Chondrocyte (in vitro differentiated cells): ENCODE data around the gene CAP2. TPM values are rescaled to one million over a fixed set of nuclear protein-coding genes. Genes with fewer than 3 reads are reported as not detected.

ENCODE experiments used
- DNase-seq: peaks from one replicate; pipeline ENCODE4 v3.0.0; 2021; ENCODE audit warnings: mixed read lengths, low spot score
- H3K27ac Mint-ChIP-seq: one replicate; pipeline ENCODE4 v1.8.0; 2021; ENCODE audit warnings: mild to moderate bottlenecking, moderate library complexity, mixed read lengths; ENCODE audit not compliant: unreplicated experiment
- H3K27me3 Mint-ChIP-seq: 2 replicates; pipeline ENCODE4 v1.8.0; 2021; ENCODE audit warnings: low read depth, mixed read lengths
- H3K36me3 Mint-ChIP-seq: 2 replicates; pipeline ENCODE4 v1.8.0; 2021; ENCODE audit warnings: low read depth, mixed read lengths
- H3K4me1 Mint-ChIP-seq: 2 replicates; pipeline ENCODE4 v1.8.0; 2021; ENCODE audit warnings: low read depth, mild to moderate bottlenecking, mixed read lengths
- H3K4me3 Mint-ChIP-seq: one replicate; pipeline ENCODE4 v1.8.0; 2021; ENCODE audit warnings: mild to moderate bottlenecking, moderate library complexity, mixed read lengths; ENCODE audit not compliant: unreplicated experiment
- H3K9me3 Mint-ChIP-seq: 2 replicates; pipeline ENCODE4 v1.8.0; 2021; ENCODE audit warnings: low read depth, mixed read lengths
- total RNA-seq: library from RNA; stranded (reverse); gene quantifications from 3 replicates; pipeline ENCODE4 v1.2.1, GENCODE V29; 2021
- TF ChIP-seq, protein P1 (sequence below): fragments of 200-600 bp; sonication (generic); IDR thresholded peaks from 2 replicates; pipeline ENCODE4 v1.5.0; 2021; ENCODE audit warnings: antibody characterized with exemption, mild to moderate bottlenecking, moderate library complexity

CAP2 gene
- total RNA-seq, 1 donor from 2014 or later, result 90.4 TPM

DNA sequence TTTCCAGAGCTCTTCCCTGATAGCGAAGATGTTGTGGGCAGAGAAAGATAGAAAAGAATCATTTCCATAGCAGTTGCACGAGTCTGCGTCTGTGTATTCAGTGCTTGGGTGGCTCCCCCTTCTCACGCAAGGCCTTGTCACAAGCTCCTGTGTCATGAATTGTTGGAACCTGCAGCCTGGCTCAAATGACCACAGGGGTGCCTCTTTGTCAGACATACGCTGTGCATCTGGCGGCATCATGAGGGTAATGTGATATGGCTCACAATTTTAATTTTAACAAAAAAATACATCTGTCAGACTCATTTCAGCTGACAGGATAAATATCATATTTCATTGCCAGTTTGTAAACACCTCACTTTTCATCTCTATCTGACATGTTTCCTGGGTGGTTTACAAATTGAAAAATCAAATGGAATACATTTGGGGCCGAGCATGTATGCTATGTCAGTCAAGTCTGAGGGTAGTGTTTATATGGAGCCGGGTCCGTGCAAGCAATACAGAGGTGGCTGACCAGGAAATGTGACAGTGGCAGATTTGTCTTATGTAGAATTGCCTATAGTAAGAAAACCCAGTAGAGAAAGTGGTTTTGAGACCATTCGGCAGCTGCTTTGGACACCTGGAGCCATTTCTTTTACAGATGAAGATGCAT is 90.9 kb downstream of the CAP2 start:
- Mint-ChIP-seq H3K27me3 (no peaks in the 10 kb centered on the region), H3K27ac (no peak overlapping the region), H3K4me3 (no peak overlapping the region), H3K36me3 (peaks cover 25% of the 10 kb centered on the region), H3K9me3 (no peaks in the 10 kb centered on the region), H3K4me1 (peaks cover 4% of the 10 kb centered on the region)
- TF ChIP-seq, protein P1, sequence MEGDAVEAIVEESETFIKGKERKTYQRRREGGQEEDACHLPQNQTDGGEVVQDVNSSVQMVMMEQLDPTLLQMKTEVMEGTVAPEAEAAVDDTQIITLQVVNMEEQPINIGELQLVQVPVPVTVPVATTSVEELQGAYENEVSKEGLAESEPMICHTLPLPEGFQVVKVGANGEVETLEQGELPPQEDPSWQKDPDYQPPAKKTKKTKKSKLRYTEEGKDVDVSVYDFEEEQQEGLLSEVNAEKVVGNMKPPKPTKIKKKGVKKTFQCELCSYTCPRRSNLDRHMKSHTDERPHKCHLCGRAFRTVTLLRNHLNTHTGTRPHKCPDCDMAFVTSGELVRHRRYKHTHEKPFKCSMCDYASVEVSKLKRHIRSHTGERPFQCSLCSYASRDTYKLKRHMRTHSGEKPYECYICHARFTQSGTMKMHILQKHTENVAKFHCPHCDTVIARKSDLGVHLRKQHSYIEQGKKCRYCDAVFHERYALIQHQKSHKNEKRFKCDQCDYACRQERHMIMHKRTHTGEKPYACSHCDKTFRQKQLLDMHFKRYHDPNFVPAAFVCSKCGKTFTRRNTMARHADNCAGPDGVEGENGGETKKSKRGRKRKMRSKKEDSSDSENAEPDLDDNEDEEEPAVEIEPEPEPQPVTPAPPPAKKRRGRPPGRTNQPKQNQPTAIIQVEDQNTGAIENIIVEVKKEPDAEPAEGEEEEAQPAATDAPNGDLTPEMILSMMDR, result no peak
- DNase-seq, result no peak

DNA sequence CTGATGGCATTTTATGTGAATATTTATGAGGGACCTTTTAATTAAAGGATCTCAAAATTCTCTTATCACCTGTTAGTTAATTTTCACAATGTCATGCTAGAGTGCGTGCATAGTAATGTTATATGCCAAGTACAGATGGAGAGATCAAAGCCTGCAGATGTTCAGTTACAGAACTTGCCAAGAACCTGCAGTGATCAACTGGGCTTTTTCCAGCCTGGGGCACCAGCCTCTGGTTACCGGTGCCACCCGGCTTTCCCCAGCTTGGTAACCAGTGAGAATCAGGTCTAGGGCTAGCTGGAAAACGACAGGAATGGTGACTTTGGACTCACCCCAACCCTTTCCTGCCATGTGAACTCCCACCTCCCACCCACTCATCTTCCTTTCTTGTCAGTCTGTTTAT is 91.8 kb downstream of the CAP2 start:
- Mint-ChIP-seq H3K27ac (no peak overlapping the region), H3K4me3 (no peak overlapping the region), H3K36me3 (peaks cover 25% of the 10 kb centered on the region), H3K9me3 (no peaks in the 10 kb centered on the region), H3K4me1 (peaks cover 6% of the 10 kb centered on the region), H3K27me3 (no peaks in the 10 kb centered on the region)
- DNase-seq, result no peak
- TF ChIP-seq, protein P1, result no peak

DNA sequence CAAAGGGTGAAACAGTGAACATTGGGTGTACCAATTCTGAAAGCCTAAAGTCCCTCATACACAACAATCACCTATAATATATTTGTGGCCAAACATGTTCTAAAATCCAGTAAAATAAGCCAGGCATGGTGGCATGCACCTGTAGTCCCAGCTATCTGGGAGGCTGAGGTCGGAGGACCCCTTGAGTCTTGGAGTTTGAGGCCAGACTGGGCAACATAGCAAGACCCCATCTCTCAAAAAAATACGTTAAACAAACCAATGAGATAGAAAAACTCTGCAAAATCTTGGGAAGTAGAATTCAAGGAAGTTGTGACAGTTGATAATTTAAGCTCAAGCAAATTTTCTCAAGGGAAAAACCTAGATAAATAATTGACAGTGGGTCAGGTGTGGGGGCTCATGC is 92.6 kb downstream of the CAP2 start:
- Mint-ChIP-seq H3K4me3 (no peak overlapping the region), H3K4me1 (peaks cover 14% of the 10 kb centered on the region), H3K9me3 (no peaks in the 10 kb centered on the region), H3K27ac (no peak overlapping the region), H3K27me3 (no peaks in the 10 kb centered on the region), H3K36me3 (peaks cover 25% of the 10 kb centered on the region)
- TF ChIP-seq, protein P1, result no peak
- DNase-seq, result no peak

DNA sequence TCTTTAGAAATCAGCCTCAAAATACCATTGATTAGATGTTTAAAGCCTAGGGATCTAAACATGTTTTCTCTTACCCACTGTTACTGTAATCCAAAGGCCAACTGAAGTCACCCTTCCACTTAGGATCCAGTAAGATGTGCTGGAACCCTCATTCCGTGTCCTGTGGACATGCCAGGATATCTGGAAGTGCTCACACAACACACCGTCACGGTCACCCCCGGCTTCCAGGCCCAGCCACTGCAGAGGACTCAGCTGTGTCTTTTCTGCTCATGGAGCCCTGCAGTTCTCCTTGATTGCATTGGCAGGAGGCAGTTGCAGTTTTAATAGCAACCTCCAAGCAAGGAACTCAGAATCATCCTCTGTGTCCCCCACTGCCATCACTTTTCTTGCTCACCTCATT is 93.3 kb downstream of the CAP2 start:
- H3K36me3 Mint-ChIP-seq, result peaks cover 25% of the 10 kb centered on the region
- TF ChIP-seq, protein P1, result no peak
- no peaks in the 10 kb centered on the region for H3K9me3 Mint-ChIP-seq
- H3K4me1 Mint-ChIP-seq, result peaks cover 21% of the 10 kb centered on the region
- no peaks in the 10 kb centered on the region for H3K27me3 Mint-ChIP-seq
- DNase-seq, result no peak
- H3K4me3 Mint-ChIP-seq, result no peak overlapping the region
- no peak overlapping the region for H3K27ac Mint-ChIP-seq

DNA sequence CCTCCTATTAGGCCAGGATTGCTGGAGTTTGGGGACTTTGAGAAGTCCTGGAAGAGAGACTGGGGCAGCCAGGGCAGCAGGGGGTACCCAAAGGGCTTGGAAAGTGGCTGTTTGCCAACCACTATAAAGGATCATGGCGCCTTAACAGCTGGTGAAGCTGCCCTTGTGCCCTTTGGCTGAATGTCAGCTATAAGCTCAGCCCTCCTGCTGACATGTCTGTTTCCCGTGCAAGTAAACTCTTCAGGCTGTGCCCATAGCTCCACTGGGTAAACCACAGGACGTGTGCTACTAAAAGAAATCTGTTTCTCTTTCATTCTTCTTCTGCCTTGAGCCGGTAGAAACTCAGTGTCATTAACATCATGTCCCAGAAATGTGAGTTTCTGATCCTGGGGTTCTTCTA is 97.3 kb downstream of the CAP2 start:
- H3K27me3 Mint-ChIP-seq, result no peaks in the 10 kb centered on the region
- H3K4me3 Mint-ChIP-seq, result no peak overlapping the region
- H3K9me3 Mint-ChIP-seq, result no peaks in the 10 kb centered on the region
- peaks cover 56% of the 10 kb centered on the region for H3K4me1 Mint-ChIP-seq
- H3K27ac Mint-ChIP-seq, result peak overlapping the region; percentile 92
- peaks cover 12% of the 10 kb centered on the region for H3K36me3 Mint-ChIP-seq
- DNase-seq, result no peak
- TF ChIP-seq, protein P1, result no peak
